ENCODE results near the gene NOTCH4.
"Not testable (repeated sequence)": the region's sequence is repeated elsewhere in the genome, so short reads cannot be mapped to it uniquely, and the experiment has no call there.

Gene NOTCH4

GRCh38 chr6:32187009-32187709 is 36.7 kb downstream of the NOTCH4 start:
- H3K27me3 ChIP-seq (ENCODE audit: insufficient read depth, low read depth, severe bottlenecking) = no peaks in the 10 kb centered on the region
- no peak for TF ChIP-seq CTCF (IDR thresholded peaks at IDR 0.05; ENCODE audit: low read depth, low read length)
- H3K27ac ChIP-seq = no peak overlapping the region; the same call in 1 of the 2 replicates
- no peak overlapping the region for H3K4me3 ChIP-seq (ENCODE audit: low read depth, low read length)
- peaks cover 50% of the 10 kb centered on the region for H3K36me3 ChIP-seq
- DNase-seq = no peak
- H3K9me3 ChIP-seq (ENCODE audit: severe bottlenecking) = no peaks in the 10 kb centered on the region

- H3K4me3 ChIP-seq (ENCODE audit: low read depth, low read length); DNase-seq; H3K27me3 ChIP-seq (ENCODE audit: insufficient read depth, low read depth, severe bottlenecking); H3K27ac ChIP-seq; H3K9me3 ChIP-seq (ENCODE audit: severe bottlenecking): not testable (repeated sequence)
- peaks cover 59% of the 10 kb centered on the region for H3K36me3 ChIP-seq
Measured at GRCh38 chr6:32186151-32186840, 37.6 kb downstream of the NOTCH4 start.

- H3K27me3 ChIP-seq (ENCODE audit: insufficient read depth, low read depth, severe bottlenecking); H3K4me3 ChIP-seq (ENCODE audit: low read depth, low read length); H3K27ac ChIP-seq; H3K9me3 ChIP-seq (ENCODE audit: severe bottlenecking): not testable (repeated sequence)
- peaks cover 65% of the 10 kb centered on the region for H3K36me3 ChIP-seq
- DNase-seq = peak; percentile 89
Measured at GRCh38 chr6:32185681-32186131, 38.2 kb downstream of the NOTCH4 start.

GRCh38 chr6:32184084-32184640 is 39.7 kb downstream of the NOTCH4 start, which contains the start of gene AGER:
AGER (minus strand) TSS chr6:32184253; CDS start chr6:32184222, 31 bp downstream.
- Histone ChIP-seq H3K4me3 (ENCODE audit: low read depth, low read length) (no peak within 1 kb of the TSS), H3K27me3 (ENCODE audit: insufficient read depth, low read depth, severe bottlenecking) (no peaks in the 10 kb centered on the region), H3K36me3 (peaks cover 76% of the 10 kb centered on the region), H3K27ac (no peak within 1 kb of the TSS; the same call in 1 of the 2 replicates), H3K9me3 (ENCODE audit: severe bottlenecking) (no peaks in the 10 kb centered on the region)
- TF ChIP-seq CTCF (IDR thresholded peaks at IDR 0.05; ENCODE audit: low read depth, low read length) = no peak
- no peak for DNase-seq

- Histone ChIP-seq H3K27me3 (ENCODE audit: insufficient read depth, low read depth, severe bottlenecking) (no peaks in the 10 kb centered on the region), H3K4me3 (ENCODE audit: low read depth, low read length) (no peak overlapping the region), H3K9me3 (ENCODE audit: severe bottlenecking) (no peaks in the 10 kb centered on the region), H3K36me3 (peaks cover 75% of the 10 kb centered on the region), H3K27ac (no peak overlapping the region; the same call in 1 of the 2 replicates)
- DNase-seq = no peak
- no peak for TF ChIP-seq CTCF (IDR thresholded peaks at IDR 0.05; ENCODE audit: low read depth, low read length)
Measured at GRCh38 chr6:32183483-32184083, 40.3 kb downstream of the NOTCH4 start.

GRCh38 chr6:32183030-32183429 is 40.8 kb downstream of the NOTCH4 start:
- Histone ChIP-seq H3K27ac (no peak overlapping the region; the same call in 1 of the 2 replicates), H3K9me3 (ENCODE audit: severe bottlenecking) (no peaks in the 10 kb centered on the region), H3K27me3 (ENCODE audit: insufficient read depth, low read depth, severe bottlenecking) (no peaks in the 10 kb centered on the region), H3K36me3 (peaks cover 70% of the 10 kb centered on the region), H3K4me3 (ENCODE audit: low read depth, low read length) (no peak overlapping the region)
- TF ChIP-seq CTCF (IDR thresholded peaks at IDR 0.05; ENCODE audit: low read depth, low read length) = no peak
- DNase-seq = no peak

Measured in WERI-Rb-1 (cell line).